HEK293 (cell line): ENCODE data around the gene PRSS22.

ENCODE experiments used
- AEBP2 ChIP-seq: fragments of 450-650 bp; formaldehyde crosslinking; IDR thresholded peaks from 2 replicates; pipeline ENCODE4 v1.5.1; 2016; ENCODE audit warnings: missing biosample characterization, missing genetic modification characterization, borderline replicate concordance
- GLIS2 ChIP-seq: fragments of 450-650 bp; formaldehyde crosslinking; IDR thresholded peaks from 2 replicates; pipeline ENCODE4 v1.5.1; 2016; ENCODE audit warnings: missing biosample characterization, missing genetic modification characterization
- KLF1 ChIP-seq: fragments of 450-650 bp; formaldehyde crosslinking; IDR thresholded peaks from 2 replicates; pipeline ENCODE4 v1.5.1; 2016; ENCODE audit warnings: missing biosample characterization, missing genetic modification characterization
- KLF9 ChIP-seq: fragments of 450-650 bp; formaldehyde crosslinking; IDR thresholded peaks from 2 replicates; pipeline ENCODE4 v1.5.1; 2016; ENCODE audit warnings: missing biosample characterization, missing genetic modification characterization, low read depth
- RBAK ChIP-seq: fragments of 450-650 bp; formaldehyde crosslinking; IDR thresholded peaks from 2 replicates; pipeline ENCODE4 v1.5.1; 2016; ENCODE audit warnings: missing biosample characterization, missing genetic modification characterization
- SP2 ChIP-seq: fragments of 450-650 bp; formaldehyde crosslinking; IDR thresholded peaks from 2 replicates; pipeline ENCODE4 v1.5.1; 2016; ENCODE audit warnings: missing biosample characterization, missing genetic modification characterization
- SP7 ChIP-seq: fragments of 450-650 bp; formaldehyde crosslinking; IDR thresholded peaks from 2 replicates; pipeline ENCODE4 v1.5.1; 2016; ENCODE audit warnings: missing biosample characterization, missing genetic modification characterization
- TCF7L2 ChIP-seq: IDR thresholded peaks from 2 replicates; pipeline ENCODE4 v1.6.1; 2011; ENCODE audit warnings: low read depth, mild to moderate bottlenecking, inconsistent platforms, low read length, moderate library complexity, borderline replicate concordance
- YY1 ChIP-seq: fragments of 450-650 bp; formaldehyde crosslinking; IDR thresholded peaks from 2 replicates; pipeline ENCODE4 v1.5.1; 2018; ENCODE audit warnings: missing biosample characterization, missing genetic modification characterization
- ZNF10 ChIP-seq: fragments of 450-650 bp; formaldehyde crosslinking; IDR thresholded peaks from 2 replicates; pipeline ENCODE4 v1.5.1; 2017; ENCODE audit warnings: missing biosample characterization, missing genetic modification characterization
- ZNF146 ChIP-seq: fragments of 450-650 bp; formaldehyde crosslinking; IDR thresholded peaks from 2 replicates; pipeline ENCODE4 v1.5.1; 2016; ENCODE audit warnings: missing biosample characterization, missing genetic modification characterization
- ZNF174 ChIP-seq: fragments of 450-650 bp; formaldehyde crosslinking; IDR thresholded peaks from 2 replicates; pipeline ENCODE4 v1.5.0; 2017; ENCODE audit warnings: missing biosample characterization, mild to moderate bottlenecking, missing genetic modification characterization
- ZNF19 ChIP-seq: fragments of 450-650 bp; formaldehyde crosslinking; IDR thresholded peaks from 2 replicates; pipeline ENCODE4; 2016; ENCODE audit warnings: missing biosample characterization, missing genetic modification characterization, low read depth
- ZNF202 ChIP-seq: fragments of 450-650 bp; formaldehyde crosslinking; IDR thresholded peaks from 2 replicates; pipeline ENCODE4 v1.5.1; 2016; ENCODE audit warnings: missing biosample characterization, missing genetic modification characterization, borderline replicate concordance
- ZNF221 ChIP-seq: fragments of 450-650 bp; formaldehyde crosslinking; IDR thresholded peaks from 2 replicates; pipeline ENCODE4 v1.5.1; 2017; ENCODE audit warnings: missing biosample characterization, missing genetic modification characterization, borderline replicate concordance
- ZNF248 ChIP-seq: fragments of 450-650 bp; formaldehyde crosslinking; IDR thresholded peaks from 2 replicates; pipeline ENCODE4 v1.5.1; 2017; ENCODE audit warnings: missing biosample characterization, missing genetic modification characterization
- ZNF324 ChIP-seq: fragments of 450-650 bp; formaldehyde crosslinking; IDR thresholded peaks from 2 replicates; pipeline ENCODE4 v1.5.1; 2016; ENCODE audit warnings: missing biosample characterization, missing genetic modification characterization
- ZNF394 ChIP-seq: fragments of 450-650 bp; formaldehyde crosslinking; IDR thresholded peaks from 2 replicates; pipeline ENCODE4 v1.5.1; 2016; ENCODE audit warnings: missing biosample characterization, missing genetic modification characterization, mild to moderate bottlenecking, moderate library complexity, borderline replicate concordance
- ZNF416 ChIP-seq: fragments of 450-650 bp; formaldehyde crosslinking; IDR thresholded peaks from 2 replicates; pipeline ENCODE4 v1.5.1; 2016; ENCODE audit warnings: missing biosample characterization, missing genetic modification characterization
- ZNF510 ChIP-seq: fragments of 450-650 bp; formaldehyde crosslinking; IDR thresholded peaks from 2 replicates; pipeline ENCODE4 v1.5.1; 2018; ENCODE audit warnings: mild to moderate bottlenecking, missing genetic modification characterization, missing biosample characterization; ENCODE audit not compliant: insufficient replicate concordance
- ZNF561 ChIP-seq: fragments of 450-650 bp; IDR thresholded peaks from 2 replicates; pipeline ENCODE4 v1.5.1; 2018; ENCODE audit warnings: missing biosample characterization, missing genetic modification characterization, borderline replicate concordance
- ZNF600 ChIP-seq: fragments of 450-650 bp; formaldehyde crosslinking; IDR thresholded peaks from 2 replicates; pipeline ENCODE4 v1.5.1; 2016; ENCODE audit warnings: missing biosample characterization, missing genetic modification characterization
- ZNF629 ChIP-seq: fragments of 450-650 bp; formaldehyde crosslinking; IDR thresholded peaks from 2 replicates; pipeline ENCODE4 v1.5.1; 2017; ENCODE audit warnings: missing biosample characterization, missing genetic modification characterization
- ZNF692 ChIP-seq: fragments of 450-650 bp; formaldehyde crosslinking; IDR thresholded peaks from 2 replicates; pipeline ENCODE4 v1.5.1; 2016; ENCODE audit warnings: missing biosample characterization, missing genetic modification characterization
- ZNF76 ChIP-seq: fragments of 450-650 bp; formaldehyde crosslinking; IDR thresholded peaks from 2 replicates; pipeline ENCODE4; 2016; ENCODE audit warnings: low read depth, missing biosample characterization, missing genetic modification characterization, borderline replicate concordance
- ZNF837 ChIP-seq: fragments of 450-650 bp; formaldehyde crosslinking; IDR thresholded peaks from 2 replicates; pipeline ENCODE4 v1.5.1; 2016; ENCODE audit warnings: missing biosample characterization, missing genetic modification characterization
- TF ChIP-seq, protein P1 (sequence below): fragments of 450-650 bp; formaldehyde crosslinking; IDR thresholded peaks from 2 replicates; pipeline ENCODE4 v1.5.1; 2016; ENCODE audit warnings: missing biosample characterization, missing genetic modification characterization
- TF ChIP-seq, protein P2 (sequence below): fragments of 450-650 bp; formaldehyde crosslinking; IDR thresholded peaks from 2 replicates; pipeline ENCODE4 v1.5.1; 2016; ENCODE audit warnings: missing biosample characterization, missing genetic modification characterization, low read depth
- TF ChIP-seq, protein P3 (sequence below): fragments of 450-650 bp; formaldehyde crosslinking; IDR thresholded peaks from 2 replicates; pipeline ENCODE4 v1.5.1; 2016; ENCODE audit warnings: missing biosample characterization, missing genetic modification characterization

The PRSS22 gene

DNA sequence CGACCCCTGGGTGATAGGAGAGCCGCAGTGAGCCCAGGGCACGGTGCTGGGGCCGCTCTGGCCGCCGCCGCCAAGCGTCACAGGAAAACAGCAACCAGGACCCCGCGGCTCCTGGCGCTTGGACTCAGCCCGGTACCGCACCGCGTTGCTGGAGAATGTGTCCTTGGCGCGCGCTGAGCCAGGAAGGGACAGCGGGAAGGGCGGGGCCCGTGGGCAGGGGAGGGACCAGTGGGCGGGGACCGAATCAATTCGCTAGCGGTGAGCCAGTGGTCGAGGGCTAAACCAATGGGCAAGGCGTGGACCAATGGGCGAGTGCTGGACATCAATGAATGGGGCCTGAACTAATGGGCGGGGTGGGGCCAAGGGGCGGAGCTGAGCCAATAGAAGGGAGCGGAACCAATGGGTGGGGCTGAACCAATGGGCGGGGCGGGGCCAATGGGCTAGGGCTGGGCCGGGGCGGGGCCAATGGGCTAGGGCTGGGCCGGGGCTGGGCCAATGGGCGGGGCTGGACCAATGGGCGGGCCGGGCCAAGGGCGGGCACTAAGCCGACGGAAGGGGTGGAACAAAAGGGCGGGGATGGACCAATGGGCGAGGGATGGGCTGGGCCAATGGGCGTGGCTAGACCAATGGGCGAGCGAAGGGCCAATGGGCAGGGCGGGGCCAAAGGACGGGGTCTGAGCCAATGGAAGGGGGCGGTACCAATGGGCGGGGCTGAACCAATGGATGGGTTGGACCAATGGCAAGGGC, 47.4 kb upstream of the PRSS22 start (continued):
- TF ChIP-seq ZNF19 (tag by site-specific recombination) (no peak), ZNF561 (tag by site-specific recombination) (peak; percentile 72), KLF9 (tag by site-specific recombination) (peak; percentile 68), ZNF510 (tag by site-specific recombination) (no peak), ZNF394 (no peak), SP2 (tag by site-specific recombination) (peak; percentile 96), ZNF10 (no peak), AEBP2 (tag by site-specific recombination) (no peak), KLF1 (tag by site-specific recombination) (peak; percentile 80), ZNF221 (tag by site-specific recombination) (no peak), ZNF600 (tag by site-specific recombination) (peak; percentile 65), ZNF837 (tag by site-specific recombination) (0 out of 2 replicates have a peak, but pooled peaks have one; percentile 28), RBAK (tag by site-specific recombination) (no peak), TCF7L2 (no peak), ZNF324 (no peak), YY1 (tag by site-specific recombination) (peak; percentile 50; the same call in 1 of the 2 replicates), SP7 (tag by site-specific recombination) (peak; percentile 78), GLIS2 (tag by site-specific recombination) (no peak), ZNF174 (no peak), ZNF202 (tag by site-specific recombination) (no peak), ZNF248 (tag by site-specific recombination) (no peak), ZNF76 (tag by site-specific recombination) (peak; percentile 34; the same call in 1 of the 2 replicates), ZNF146 (no peak), ZNF629 (tag by site-specific recombination) (peak; percentile 72), ZNF416 (tag by site-specific recombination) (no peak), ZNF692 (tag by site-specific recombination) (peak; percentile 62; the same call in 1 of the 2 replicates)
- TF ChIP-seq, protein P1, sequence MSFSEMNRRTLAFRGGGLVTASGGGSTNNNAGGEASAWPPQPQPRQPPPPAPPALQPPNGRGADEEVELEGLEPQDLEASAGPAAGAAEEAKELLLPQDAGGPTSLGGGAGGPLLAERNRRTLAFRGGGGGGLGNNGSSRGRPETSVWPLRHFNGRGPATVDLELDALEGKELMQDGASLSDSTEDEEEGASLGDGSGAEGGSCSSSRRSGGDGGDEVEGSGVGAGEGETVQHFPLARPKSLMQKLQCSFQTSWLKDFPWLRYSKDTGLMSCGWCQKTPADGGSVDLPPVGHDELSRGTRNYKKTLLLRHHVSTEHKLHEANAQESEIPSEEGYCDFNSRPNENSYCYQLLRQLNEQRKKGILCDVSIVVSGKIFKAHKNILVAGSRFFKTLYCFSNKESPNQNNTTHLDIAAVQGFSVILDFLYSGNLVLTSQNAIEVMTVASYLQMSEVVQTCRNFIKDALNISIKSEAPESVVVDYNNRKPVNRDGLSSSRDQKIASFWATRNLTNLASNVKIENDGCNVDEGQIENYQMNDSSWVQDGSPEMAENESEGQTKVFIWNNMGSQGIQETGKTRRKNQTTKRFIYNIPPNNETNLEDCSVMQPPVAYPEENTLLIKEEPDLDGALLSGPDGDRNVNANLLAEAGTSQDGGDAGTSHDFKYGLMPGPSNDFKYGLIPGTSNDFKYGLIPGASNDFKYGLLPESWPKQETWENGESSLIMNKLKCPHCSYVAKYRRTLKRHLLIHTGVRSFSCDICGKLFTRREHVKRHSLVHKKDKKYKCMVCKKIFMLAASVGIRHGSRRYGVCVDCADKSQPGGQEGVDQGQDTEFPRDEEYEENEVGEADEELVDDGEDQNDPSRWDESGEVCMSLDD = no peak
- TF ChIP-seq, protein P2, sequence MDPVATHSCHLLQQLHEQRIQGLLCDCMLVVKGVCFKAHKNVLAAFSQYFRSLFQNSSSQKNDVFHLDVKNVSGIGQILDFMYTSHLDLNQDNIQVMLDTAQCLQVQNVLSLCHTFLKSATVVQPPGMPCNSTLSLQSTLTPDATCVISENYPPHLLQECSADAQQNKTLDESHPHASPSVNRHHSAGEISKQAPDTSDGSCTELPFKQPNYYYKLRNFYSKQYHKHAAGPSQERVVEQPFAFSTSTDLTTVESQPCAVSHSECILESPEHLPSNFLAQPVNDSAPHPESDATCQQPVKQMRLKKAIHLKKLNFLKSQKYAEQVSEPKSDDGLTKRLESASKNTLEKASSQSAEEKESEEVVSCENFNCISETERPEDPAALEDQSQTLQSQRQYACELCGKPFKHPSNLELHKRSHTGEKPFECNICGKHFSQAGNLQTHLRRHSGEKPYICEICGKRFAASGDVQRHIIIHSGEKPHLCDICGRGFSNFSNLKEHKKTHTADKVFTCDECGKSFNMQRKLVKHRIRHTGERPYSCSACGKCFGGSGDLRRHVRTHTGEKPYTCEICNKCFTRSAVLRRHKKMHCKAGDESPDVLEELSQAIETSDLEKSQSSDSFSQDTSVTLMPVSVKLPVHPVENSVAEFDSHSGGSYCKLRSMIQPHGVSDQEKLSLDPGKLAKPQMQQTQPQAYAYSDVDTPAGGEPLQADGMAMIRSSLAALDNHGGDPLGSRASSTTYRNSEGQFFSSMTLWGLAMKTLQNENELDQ (tag by site-specific recombination) = no peak
- TF ChIP-seq, protein P3, sequence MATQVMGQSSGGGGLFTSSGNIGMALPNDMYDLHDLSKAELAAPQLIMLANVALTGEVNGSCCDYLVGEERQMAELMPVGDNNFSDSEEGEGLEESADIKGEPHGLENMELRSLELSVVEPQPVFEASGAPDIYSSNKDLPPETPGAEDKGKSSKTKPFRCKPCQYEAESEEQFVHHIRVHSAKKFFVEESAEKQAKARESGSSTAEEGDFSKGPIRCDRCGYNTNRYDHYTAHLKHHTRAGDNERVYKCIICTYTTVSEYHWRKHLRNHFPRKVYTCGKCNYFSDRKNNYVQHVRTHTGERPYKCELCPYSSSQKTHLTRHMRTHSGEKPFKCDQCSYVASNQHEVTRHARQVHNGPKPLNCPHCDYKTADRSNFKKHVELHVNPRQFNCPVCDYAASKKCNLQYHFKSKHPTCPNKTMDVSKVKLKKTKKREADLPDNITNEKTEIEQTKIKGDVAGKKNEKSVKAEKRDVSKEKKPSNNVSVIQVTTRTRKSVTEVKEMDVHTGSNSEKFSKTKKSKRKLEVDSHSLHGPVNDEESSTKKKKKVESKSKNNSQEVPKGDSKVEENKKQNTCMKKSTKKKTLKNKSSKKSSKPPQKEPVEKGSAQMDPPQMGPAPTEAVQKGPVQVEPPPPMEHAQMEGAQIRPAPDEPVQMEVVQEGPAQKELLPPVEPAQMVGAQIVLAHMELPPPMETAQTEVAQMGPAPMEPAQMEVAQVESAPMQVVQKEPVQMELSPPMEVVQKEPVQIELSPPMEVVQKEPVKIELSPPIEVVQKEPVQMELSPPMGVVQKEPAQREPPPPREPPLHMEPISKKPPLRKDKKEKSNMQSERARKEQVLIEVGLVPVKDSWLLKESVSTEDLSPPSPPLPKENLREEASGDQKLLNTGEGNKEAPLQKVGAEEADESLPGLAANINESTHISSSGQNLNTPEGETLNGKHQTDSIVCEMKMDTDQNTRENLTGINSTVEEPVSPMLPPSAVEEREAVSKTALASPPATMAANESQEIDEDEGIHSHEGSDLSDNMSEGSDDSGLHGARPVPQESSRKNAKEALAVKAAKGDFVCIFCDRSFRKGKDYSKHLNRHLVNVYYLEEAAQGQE (tag by site-specific recombination) = peak; percentile 37; the same call in 1 of the 2 replicates
